K562 (cell line): ENCODE measurements around the gene IFNA1. TPM values are rescaled to one million over a fixed set of nuclear protein-coding genes. Genes with fewer than 3 reads are reported as not detected.

Source experiments
- ATAC-seq: fragments of 200-7000 bp; cut with Tn5 transposase; 3 replicates; pipeline ENCODE4 v1.9.1; 2020; ENCODE audit warnings: moderate library complexity
- BruUV-seq: library from RNA; stranded (reverse); fragments of 400-500 nt; replicated peaks from 2 replicates; lab custom pipeline; 2021; lab: Mats Ljungman, UMichigan
- CTCF ChIA-PET: fragments of 300-600 bp; formaldehyde crosslinking; extraction: SDS; loops from one replicate; lab custom pipeline; 2021; ENCODE audit warnings: low intra/inter-chr PET ratio; lab: Yijun Ruan, JAX
- POLR2A ChIA-PET: fragments of 300-600, 350-650 bp; sonication (Branson Sonifier 250); formaldehyde crosslinking; extraction: SDS; loops from one replicate; lab custom pipeline; 2021; ENCODE audit warnings: antibody characterized with exemption, inconsistent platforms; lab: Yijun Ruan, JAX
- DNase-seq, 4 experiments: peaks; one replicate each; pipeline versions ENCODE4 v3.0.0 to v3.0.0-alpha.2; 2011 to 2018; ENCODE audit warnings: low spot score in 3 of 4, mixed read lengths in 3 of 4; ENCODE audit errors: extremely low read depth in 1 of 4
- FAIRE-seq: peaks from 2 replicates; lab custom pipeline; 2011; peaks lifted over from hg19 to GRCh38; lab: Jason Lieb, UNC
- H2AFZ ChIP-seq: 2 replicates; pipeline ENCODE4 v1.6.0; 2011; ENCODE audit warnings: low read depth, low read length, control low read depth, inconsistent platforms
- H3K27ac ChIP-seq: fragments of 200-600 bp; 3 replicates; pipeline ENCODE4 v1.8.0; 2011; ENCODE audit warnings: low read depth, mild to moderate bottlenecking, control low read depth, inconsistent platforms, low read length, moderate library complexity, mixed read lengths; ENCODE audit errors: extremely low read depth
- H3K27me3 ChIP-seq, 2 experiments: fragments of 300-600 bp in 1 of 2; 2 replicates in 1 of 2; 3 replicates in 1 of 2; pipeline versions ENCODE4 v1.6.0 to v1.8.0; 2011; ENCODE audit warnings: inconsistent platforms in 2 of 2, low read length in 2 of 2, mild to moderate bottlenecking in 1 of 2, mixed read lengths in 1 of 2, moderate library complexity in 1 of 2; ENCODE audit not compliant: control insufficient read depth in 2 of 2, insufficient read depth in 2 of 2
- H3K36me3 ChIP-seq: fragments of 300-600 bp; 3 replicates; pipeline ENCODE4 v1.8.0; 2011; ENCODE audit warnings: mild to moderate bottlenecking, low read length, inconsistent platforms; ENCODE audit not compliant: control insufficient read depth, insufficient read depth
- H3K4me1 ChIP-seq, 2 experiments: fragments of 200-600 bp in 1 of 2; replicated peaks in 1 of 2; 2 replicates in 1 of 2; 3 replicates in 1 of 2; pipeline versions ENCODE4 v1.5.1 to v1.8.0; 2011; ENCODE audit warnings: inconsistent platforms in 2 of 2, low read length in 2 of 2, mild to moderate bottlenecking in 1 of 2, mixed read lengths in 1 of 2, moderate library complexity in 1 of 2; ENCODE audit not compliant: control insufficient read depth in 2 of 2, insufficient read depth in 2 of 2
- H3K4me2 ChIP-seq: 2 replicates; pipeline ENCODE4 v1.6.1; 2011; ENCODE audit warnings: low read length, control low read depth, inconsistent platforms, mixed read lengths; ENCODE audit not compliant: insufficient read depth
- H3K4me3 ChIP-seq: fragments of 200-600 bp; sonication (generic), shearing (Covaris generic); 2 replicates; pipeline ENCODE4 v1.5.1; 2016; ENCODE audit warnings: control low read depth, inconsistent platforms
- H3K79me2 ChIP-seq: fragments of 200-600 bp; 3 replicates; pipeline ENCODE4 v1.8.0; 2011; ENCODE audit warnings: low read length, inconsistent platforms; ENCODE audit not compliant: control insufficient read depth, insufficient read depth
- H3K9ac ChIP-seq, 2 experiments: 2 replicates each; pipeline versions ENCODE4 v1.6.0 to v1.6.1; 2011; ENCODE audit warnings: low read depth in 2 of 2, low read length in 2 of 2, control low read depth in 1 of 2, inconsistent platforms in 1 of 2, mild to moderate bottlenecking in 1 of 2, mixed read lengths in 1 of 2; ENCODE audit not compliant: insufficient read depth in 1 of 2
- H3K9me1 ChIP-seq: one replicate; pipeline ENCODE4 v1.6.0; 2011; ENCODE audit warnings: inconsistent platforms, mild to moderate bottlenecking, low read length, moderate library complexity; ENCODE audit not compliant: control insufficient read depth, insufficient read depth
- H3K9me3 ChIP-seq: replicated peaks from 2 replicates; pipeline ENCODE4 v1.5.1; 2011; ENCODE audit warnings: low read depth, low read length, inconsistent platforms; ENCODE audit not compliant: control insufficient read depth, insufficient read depth
- H4K20me1 ChIP-seq: replicated peaks from 2 replicates; pipeline ENCODE4 v1.6.1; 2011; ENCODE audit warnings: low read length, inconsistent platforms, mixed read lengths; ENCODE audit not compliant: control insufficient read depth, insufficient read depth
- CEBPZ ChIP-seq: fragments of 150-350 bp; IDR thresholded peaks from 2 replicates; pipeline ENCODE4 v1.6.1; 2014; ENCODE audit warnings: low read depth, mild to moderate bottlenecking, low read length, borderline replicate concordance
- FOS ChIP-seq: IDR thresholded peaks from 3 replicates; pipeline ENCODE4 v1.6.1; 2011; ENCODE audit not compliant: insufficient read length; ENCODE audit errors: extremely low read depth
- FOXA1 ChIP-seq: fragments of 450-650 bp; IDR thresholded peaks from 2 replicates; pipeline ENCODE4 v1.6.1; 2016; ENCODE audit warnings: mild to moderate bottlenecking, borderline replicate concordance
- HEY1 ChIP-seq: fragments of 250-450 bp; sonication (Bioruptor Pico); IDR thresholded peaks from 2 replicates; pipeline ENCODE4 v1.5.0; 2020; ENCODE audit warnings: mild to moderate bottlenecking, moderate library complexity, borderline replicate concordance
- RBM22 ChIP-seq: fragments of 200-400 bp; formaldehyde crosslinking; IDR thresholded peaks from 2 replicates; pipeline ENCODE4 v1.6.1; 2018; ENCODE audit warnings: low read length, low read depth; ENCODE audit not compliant: poor library complexity, severe bottlenecking
- SMAD1 ChIP-seq: fragments of 150-350 bp; IDR thresholded peaks from 2 replicates; pipeline ENCODE4 v1.6.1; 2014; ENCODE audit warnings: low read length, low read depth; ENCODE audit not compliant: partially characterized antibody
- SMARCA5 ChIP-seq: fragments of 450-650 bp; IDR thresholded peaks from 2 replicates; pipeline ENCODE4 v1.6.1; 2016
- SRSF9 ChIP-seq: fragments of 200-400 bp; formaldehyde crosslinking; IDR thresholded peaks from 2 replicates; pipeline ENCODE4 v1.6.1; 2017; ENCODE audit warnings: low read depth, low read length, borderline replicate concordance
- SUPT5H ChIP-seq: fragments of 450-650 bp; IDR thresholded peaks from 2 replicates; pipeline ENCODE4 v1.6.1; 2016
- ZC3H4 ChIP-seq: sonication (generic); formaldehyde crosslinking; IDR thresholded peaks from 2 replicates; pipeline ENCODE4 v1.9.0; 2021; ENCODE audit warnings: missing genetic modification reagents, borderline replicate concordance
- ZNF41 ChIP-seq: fragments of 250-450 bp; sonication (Bioruptor Pico); conservative IDR thresholded peaks from 2 replicates; pipeline ENCODE4 v1.4.0; 2020; ENCODE audit warnings: mild to moderate bottlenecking
- ZNF696 ChIP-seq: fragments of 250-450 bp; sonication (Bioruptor Pico); conservative IDR thresholded peaks from 2 replicates; pipeline ENCODE4 v1.4.0; 2020; ENCODE audit warnings: mild to moderate bottlenecking, moderate library complexity
- WGBS: fragments of 100-300 bp; shearing (Covaris generic); methylation state at CpG from one replicate; pipeline ENCODE4 v1.1.6; 2016; ENCODE audit warnings: low coverage, mixed read lengths; ENCODE audit not compliant: insufficient coverage; ENCODE audit errors: missing lambda C conversion rate; 5-methylcytosine and 5-hydroxymethylcytosine counted together
- in situ Hi-C: fragments of 300-500 bp; cut with MboI; formaldehyde crosslinking; loops from 4 replicates; pipeline ENCODE4 v1.15.0; 2018; ENCODE audit warnings: inconsistent platforms, mixed read lengths
- intact Hi-C: fragments of 100-400 bp; cut with micrococcal nuclease; formaldehyde crosslinking; loops from 2 replicates; pipeline ENCODE4 v1.14.2; 2022
- polyA plus RNA-seq, 8 experiments: library from polyadenylated mRNA; depleted of rRNA in 4 of 8; stranded (reverse) in 5 of 8; unstranded in 3 of 8; fragments of >200 nt; fragmentation: Nextera tagmentation in 2 of 8; fragmentation: Illumina TruSeq in 1 of 8; extraction: Ambion mirVana in 2 of 8; extraction: Trizol in 1 of 8; gene quantifications; 2 replicates each; pipeline versions ENCODE4 v1.2.1 to v1.2.3, GENCODE V29; 2011 to 2014; ENCODE audit warnings: inconsistent platforms in 1 of 8, missing spikeins in 1 of 8
- total RNA-seq, 7 experiments: library from RNA; depleted of rRNA in 6 of 7; stranded (reverse); fragments of >200 nt in 6 of 7; fragmentation: Illumina TruSeq in 2 of 7; extraction: Trizol in 2 of 7; gene quantifications; 2 replicates each; pipeline versions ENCODE4 v1.2.1 to v1.2.3, GENCODE V29; 2011 to 2021; ENCODE audit warnings: low replicate concordance in 1 of 7
- TF ChIP-seq, protein P1 (sequence below): sonication (generic); formaldehyde crosslinking; IDR thresholded peaks from 2 replicates; pipeline ENCODE4 v1.8.1; 2023; ENCODE audit warnings: mild to moderate bottlenecking, missing genetic modification reagents
- TF ChIP-seq, protein P2 (sequence below), 2 experiments: fragments of 450-650 bp in 1 of 2; sonication (generic) in 1 of 2; formaldehyde crosslinking; conservative IDR thresholded peaks; 2 replicates each; pipeline versions ENCODE4 v1.4.0 to v1.8.1; 2020 to 2022; ENCODE audit warnings: mild to moderate bottlenecking in 1 of 2, missing genetic modification reagents in 1 of 2

The IFNA1 gene
- total and polyA plus RNA-seq, 9 of the 15 experiments (the other 6 are each of a cell fraction or from before 2014, with no cell fraction given) = not detected

GRCh38 chr9:21452681-21453080, 12.4 kb downstream of the IFNA1 start (continued):
- TF ChIP-seq ZNF696 (CRISPR knock-in tag) (no peak), FOXA1 (no peak), CEBPZ (no peak)

DNA sequence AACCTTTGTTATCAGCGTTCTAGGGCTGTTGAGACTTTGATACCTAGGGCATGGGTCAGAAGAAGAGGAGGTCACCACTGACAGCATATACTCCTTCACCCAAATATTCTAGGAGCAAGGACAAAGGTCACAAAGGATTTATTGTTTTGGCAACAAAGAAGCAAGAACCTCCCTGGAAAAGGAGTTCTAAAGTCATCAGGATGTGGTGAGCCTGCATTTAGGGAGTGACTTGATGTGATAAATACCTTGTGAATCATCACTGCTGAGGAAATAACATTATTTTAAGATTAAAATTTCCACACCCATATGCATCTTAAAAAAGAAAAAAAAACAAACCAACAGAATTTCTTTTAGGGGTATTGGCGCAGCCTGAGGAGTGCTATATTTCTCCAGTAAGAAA, 13.9 kb downstream of the IFNA1 start:
- Histone ChIP-seq H3K4me3 (no peak overlapping the region), H3K9me1 (no peaks in the 10 kb centered on the region), H3K27me3 (no peaks in the 10 kb centered on the region), H4K20me1 (no peaks in the 10 kb centered on the region), H3K9me3 (no peaks in the 10 kb centered on the region), H3K4me2 (no peak overlapping the region), H3K9ac (no peak overlapping the region), H3K27ac (no peak overlapping the region), H3K79me2 (no peaks in the 10 kb centered on the region), H2AFZ (no peak overlapping the region), H3K4me1 (no peaks in the 10 kb centered on the region), H3K36me3 (no peaks in the 10 kb centered on the region)
- ChIA-PET POLR2A (no interaction called here), CTCF (no interaction called here)
- in situ Hi-C loops = no loop called here
- no peak for FAIRE-seq
- ATAC-seq = no peak
- WGBS = no CpG with 5 or more reads among the region's 2 CpGs
- no peak for DNase-seq
- BruUV-seq = no TSS peak
- intact Hi-C loops = no loop called here
- TF ChIP-seq SMARCA5 = no peak
- no peak for TF ChIP-seq FOS
- TF ChIP-seq, protein P1, sequence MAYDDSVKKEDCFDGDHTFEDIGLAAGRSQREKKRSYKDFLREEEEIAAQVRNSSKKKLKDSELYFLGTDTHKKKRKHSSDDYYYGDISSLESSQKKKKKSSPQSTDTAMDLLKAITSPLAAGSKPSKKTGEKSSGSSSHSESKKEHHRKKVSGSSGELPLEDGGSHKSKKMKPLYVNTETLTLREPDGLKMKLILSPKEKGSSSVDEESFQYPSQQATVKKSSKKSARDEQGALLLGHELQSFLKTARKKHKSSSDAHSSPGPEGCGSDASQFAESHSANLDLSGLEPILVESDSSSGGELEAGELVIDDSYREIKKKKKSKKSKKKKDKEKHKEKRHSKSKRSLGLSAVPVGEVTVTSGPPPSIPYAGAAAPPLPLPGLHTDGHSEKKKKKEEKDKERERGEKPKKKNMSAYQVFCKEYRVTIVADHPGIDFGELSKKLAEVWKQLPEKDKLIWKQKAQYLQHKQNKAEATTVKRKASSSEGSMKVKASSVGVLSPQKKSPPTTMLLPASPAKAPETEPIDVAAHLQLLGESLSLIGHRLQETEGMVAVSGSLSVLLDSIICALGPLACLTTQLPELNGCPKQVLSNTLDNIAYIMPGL (CRISPR knock-in tag) = no peak
- TF ChIP-seq, protein P2, sequence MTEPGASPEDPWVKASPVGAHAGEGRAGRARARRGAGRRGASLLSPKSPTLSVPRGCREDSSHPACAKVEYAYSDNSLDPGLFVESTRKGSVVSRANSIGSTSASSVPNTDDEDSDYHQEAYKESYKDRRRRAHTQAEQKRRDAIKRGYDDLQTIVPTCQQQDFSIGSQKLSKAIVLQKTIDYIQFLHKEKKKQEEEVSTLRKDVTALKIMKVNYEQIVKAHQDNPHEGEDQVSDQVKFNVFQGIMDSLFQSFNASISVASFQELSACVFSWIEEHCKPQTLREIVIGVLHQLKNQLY (CRISPR knock-in tag; conservative IDR thresholded peaks at IDR 0.05) = no peak
- no peak for TF ChIP-seq RBM22
- TF ChIP-seq ZNF41 (CRISPR knock-in tag) = no peak
- no peak for TF ChIP-seq SRSF9
- no peak for TF ChIP-seq SMAD1
- no peak for TF ChIP-seq HEY1 (CRISPR knock-in tag)
- no peak for TF ChIP-seq ZC3H4
- no peak for TF ChIP-seq SUPT5H
